H1 (cell line): ENCODE data around the gene KCNQ1OT1. TPM values are rescaled to one million over a fixed set of nuclear protein-coding genes. Genes with fewer than 3 reads are reported as not detected.

Experiments
- CTCF ChIA-PET: fragments of 300-600 bp; sonication (Branson Sonifier 250); formaldehyde crosslinking; loops from one replicate; lab custom pipeline; 2021; ENCODE audit not compliant: partially characterized antibody; lab: Charles Lee
- POLR2A ChIA-PET: fragments of 300-600 bp; sonication (Branson Sonifier 250); formaldehyde crosslinking; loops from one replicate; lab custom pipeline; 2021; ENCODE audit warnings: inconsistent platforms; ENCODE audit not compliant: partially characterized antibody; lab: Charles Lee
- DNase-seq, 2 experiments: peaks; one replicate each; pipeline versions ENCODE4 v3.0.0 to v3.0.0-alpha.2; 2010 to 2022; ENCODE audit warnings: low spot score in 2 of 2, low read depth in 1 of 2, mixed read lengths in 1 of 2
- FAIRE-seq: peaks from 2 replicates; lab custom pipeline; 2011; peaks lifted over from hg19 to GRCh38; lab: Jason Lieb, UNC
- H2AFZ ChIP-seq: 2 replicates; pipeline ENCODE4 v1.8.1; 2012; ENCODE audit warnings: low read length, inconsistent platforms
- H2AK5ac ChIP-seq: 2 replicates; pipeline ENCODE4 v1.6.1; 2013; ENCODE audit warnings: low read depth, low read length
- H2BK120ac ChIP-seq: replicated peaks from 2 replicates; pipeline ENCODE3; 2013; ENCODE audit warnings: low read depth, low read length, inconsistent platforms
- H2BK12ac ChIP-seq: 2 replicates; pipeline ENCODE4 v1.6.1; 2013; ENCODE audit warnings: low read depth, low read length
- H2BK15ac ChIP-seq: 2 replicates; pipeline ENCODE4 v1.6.1; 2013; ENCODE audit warnings: low read length
- H2BK20ac ChIP-seq: 2 replicates; pipeline ENCODE4 v1.6.1; 2013; ENCODE audit warnings: low read length
- H2BK5ac ChIP-seq: 2 replicates; pipeline ENCODE4 v1.6.1; 2013; ENCODE audit warnings: low read depth, low read length
- H3K14ac ChIP-seq: 2 replicates; pipeline ENCODE4 v1.6.1; 2013; ENCODE audit warnings: inconsistent platforms; ENCODE audit not compliant: insufficient read length
- H3K18ac ChIP-seq: 2 replicates; pipeline ENCODE4 v1.6.1; 2013; ENCODE audit warnings: low read length; ENCODE audit errors: extremely low read depth
- H3K23ac ChIP-seq: 2 replicates; pipeline ENCODE4 v1.6.1; 2013; ENCODE audit warnings: inconsistent platforms; ENCODE audit not compliant: insufficient read length
- H3K23me2 ChIP-seq: 2 replicates; pipeline ENCODE4 v1.6.1; 2013; ENCODE audit warnings: low read depth, low read length
- H3K27ac ChIP-seq: 2 replicates; pipeline ENCODE4 v1.6.1; 2011; ENCODE audit warnings: low read depth, low read length, inconsistent platforms
- H3K27me3 ChIP-seq, 4 experiments: replicated peaks in 1 of 4; 1 replicate in 1 of 4; 2 replicates in 3 of 4; pipeline versions ENCODE4 v1.6.1 to v1.8.1; 2011 to 2013; ENCODE audit warnings: low read length in 3 of 4, mild to moderate bottlenecking in 3 of 4, inconsistent platforms in 2 of 4, mixed read lengths in 2 of 4, moderate library complexity in 1 of 4; ENCODE audit not compliant: control insufficient read depth in 3 of 4, insufficient read depth in 3 of 4; ENCODE audit errors: extremely low read depth in 1 of 4
- H3K36me3 ChIP-seq, 4 experiments: 2 replicates each; pipeline versions ENCODE4 v1.6.1 to v1.8.1; 2011 to 2013; ENCODE audit warnings: mild to moderate bottlenecking in 4 of 4, low read length in 3 of 4, moderate library complexity in 2 of 4, control low read depth in 1 of 4, inconsistent platforms in 1 of 4; ENCODE audit not compliant: insufficient read depth in 4 of 4, control insufficient read depth in 2 of 4
- H3K4ac ChIP-seq: replicated peaks from 2 replicates; pipeline ENCODE3; 2013; ENCODE audit warnings: low read length, low read depth, mixed read lengths, inconsistent platforms; ENCODE audit not compliant: insufficient read length
- H3K4me1 ChIP-seq, 4 experiments: replicated peaks in 1 of 4; 1 replicate in 1 of 4; 2 replicates in 3 of 4; pipeline versions ENCODE4 v1.6.1 to v1.8.1; 2011 to 2013; ENCODE audit warnings: low read length in 3 of 4, inconsistent platforms in 2 of 4, mixed read lengths in 1 of 4; ENCODE audit not compliant: insufficient read depth in 4 of 4, control insufficient read depth in 3 of 4
- H3K4me2 ChIP-seq, 2 experiments: 2 replicates each; pipeline versions ENCODE4 v1.6.1 to v1.8.1; 2011 to 2013; ENCODE audit warnings: low read depth in 2 of 2, low read length in 2 of 2, control low read depth in 1 of 2, inconsistent platforms in 1 of 2, mild to moderate bottlenecking in 1 of 2; ENCODE audit not compliant: insufficient read depth in 1 of 2
- H3K4me3 ChIP-seq, 4 experiments: fragments of 200-600, 300-600 bp in 1 of 4; sonication (generic), shearing (Covaris generic), sonication (Bioruptor Twin) in 1 of 4; 2 replicates each; pipeline versions ENCODE4 v1.5.1 to v1.8.1; 2011 to 2016; ENCODE audit warnings: low read length in 4 of 4, low read depth in 3 of 4, control low read depth in 2 of 4, inconsistent platforms in 2 of 4, mild to moderate bottlenecking in 2 of 4, mixed read lengths in 1 of 4, moderate library complexity in 1 of 4; ENCODE audit not compliant: insufficient read depth in 2 of 4; ENCODE audit errors: extremely low read depth in 1 of 4
- H3K56ac ChIP-seq: replicated peaks from 2 replicates; pipeline ENCODE3; 2013; ENCODE audit warnings: low read depth, mild to moderate bottlenecking, mixed read lengths, low read length, inconsistent platforms; ENCODE audit not compliant: insufficient read length
- H3K79me1 ChIP-seq: 2 replicates; pipeline ENCODE4 v1.6.1; 2013; ENCODE audit warnings: low read depth, low read length, control low read depth
- H3K79me2 ChIP-seq, 2 experiments: 2 replicates each; pipeline versions ENCODE4 v1.6.1 to v1.8.1; 2012 to 2013; ENCODE audit warnings: low read length in 2 of 2, mild to moderate bottlenecking in 2 of 2, inconsistent platforms in 1 of 2; ENCODE audit not compliant: insufficient read depth in 2 of 2, control insufficient read depth in 1 of 2
- H3K9ac ChIP-seq, 4 experiments: replicated peaks in 1 of 4; 1 replicate in 1 of 4; 2 replicates in 3 of 4; pipeline versions ENCODE4 v1.6.1 to v1.8.1; 2011 to 2013; ENCODE audit warnings: low read depth in 3 of 4, low read length in 3 of 4, control low read depth in 2 of 4, mild to moderate bottlenecking in 2 of 4, moderate library complexity in 2 of 4, inconsistent platforms in 1 of 4; ENCODE audit errors: extremely low read depth in 1 of 4
- H3K9me3 ChIP-seq, 2 experiments: 2 replicates each; pipeline versions ENCODE4 v1.6.1 to v1.8.1; 2012 to 2013; ENCODE audit warnings: mild to moderate bottlenecking in 2 of 2, moderate library complexity in 2 of 2, control low read depth in 1 of 2, inconsistent platforms in 1 of 2, low read depth in 1 of 2, low read length in 1 of 2, mixed read lengths in 1 of 2; ENCODE audit not compliant: insufficient read depth in 2 of 2
- H4K20me1 ChIP-seq, 2 experiments: replicated peaks in 1 of 2; 2 replicates each; pipeline versions ENCODE3 to v1.8.1; 2011 to 2013; ENCODE audit warnings: inconsistent platforms in 2 of 2, low read length in 2 of 2, mild to moderate bottlenecking in 1 of 2; ENCODE audit not compliant: insufficient read depth in 2 of 2, control insufficient read depth in 1 of 2
- H4K5ac ChIP-seq: 2 replicates; pipeline ENCODE4 v1.6.1; 2013; ENCODE audit warnings: low read length, low read depth, mixed read lengths, inconsistent platforms; ENCODE audit not compliant: insufficient read length
- H4K8ac ChIP-seq: 2 replicates; pipeline ENCODE4 v1.8.0; 2013; ENCODE audit warnings: mild to moderate bottlenecking, moderate library complexity, low read length, inconsistent platforms; ENCODE audit not compliant: insufficient read depth; ENCODE audit errors: extremely low read depth
- H4K91ac ChIP-seq: replicated peaks from 2 replicates; pipeline ENCODE3; 2013; ENCODE audit warnings: low read length, mixed read lengths, inconsistent platforms; ENCODE audit not compliant: insufficient read length
- WGBS, 2 experiments: shearing (Covaris generic) in 1 of 2; methylation state at CpG; one replicate each; pipeline versions ENCODE4 v1.1.6 to v1.1.7; 2013 to 2015; ENCODE audit warnings: low lambda C conversion rate in 2 of 2, mixed read lengths in 2 of 2, inconsistent platforms in 1 of 2, low coverage in 1 of 2, missing lambda C conversion rate in 1 of 2; ENCODE audit not compliant: insufficient replicate concordance in 2 of 2, insufficient coverage in 1 of 2, insufficient read length in 1 of 2; ENCODE audit errors: extremely low coverage in 1 of 2, missing lambda C conversion rate in 1 of 2; 5-methylcytosine and 5-hydroxymethylcytosine counted together
- polyA plus RNA-seq, 7 experiments: library from polyadenylated mRNA; depleted of rRNA in 3 of 7; stranded (reverse) in 5 of 7; unstranded in 2 of 7; fragments of >200 nt in 5 of 7; fragments of 200-250 nt in 2 of 7; gene quantifications; 1 replicate in 5 of 7; 2 replicates in 1 of 7; 4 replicates in 1 of 7; pipeline versions ENCODE4 v1.2.1 to v1.2.3, GENCODE V29; 2011 to 2013; ENCODE audit warnings: missing spikeins in 2 of 7, mixed read lengths in 2 of 7
- total RNA-seq: library from RNA; stranded (reverse); fragmentation: NEBNext Ultra II Directional; extraction: Animal tissue kit (Norgen Biotek cat#: 25700); gene quantifications from 2 replicates; pipeline ENCODE4 v1.2.1, GENCODE V29; 2021

KCNQ1OT1 gene
- total and polyA plus RNA-seq, 2 of the 8 experiments (the other 6 are each of a cell fraction or from before 2014, with no cell fraction given): 0.21 to 1.2 TPM

- peaks cover 23 to 68% (median 49%) of the 10 kb centered on the region in 4 experiments for H3K27me3 ChIP-seq
- FAIRE-seq: no peak
Measured at GRCh38 chr11:2612884-2613571, 86.8 kb downstream of the KCNQ1OT1 start.

More at GRCh38 chr11:2612884-2613571, 86.8 kb downstream of the KCNQ1OT1 start:
- Histone ChIP-seq H2BK120ac (no peak overlapping the region), H4K8ac (no peak overlapping the region), H3K79me1 (no peaks in the 10 kb centered on the region), H2AFZ (no peak overlapping the region), H2BK15ac (no peak overlapping the region), H3K18ac (no peak overlapping the region), H3K36me3 (no peaks in the 10 kb centered on the region), H3K79me2 (no peaks in the 10 kb centered on the region), H3K23ac (no peak overlapping the region), H2BK20ac (no peak overlapping the region), H4K20me1 (no peaks in the 10 kb centered on the region), H2AK5ac (no peak overlapping the region), H3K23me2 (no peaks in the 10 kb centered on the region), H3K27ac (no peak overlapping the region), H4K5ac (no peak overlapping the region), H3K4me1 (no peaks in the 10 kb centered on the region), H2BK5ac (no peak overlapping the region), H3K9ac (no peak overlapping the region), H3K56ac (no peak overlapping the region), H3K4ac (no peak overlapping the region), H3K14ac (no peak overlapping the region), H2BK12ac (no peak overlapping the region), H3K9me3 (no peaks in the 10 kb centered on the region; a peak in 1 of 4 replicates), H3K4me3 (no peak overlapping the region), H3K4me2 (no peak overlapping the region), H4K91ac (no peak overlapping the region)
- no peak for DNase-seq
- ChIA-PET POLR2A (no interaction called here), CTCF (no interaction called here)
- 82% methylated on average over 4 of the region's 4 CpGs; no CpG with 5 or more reads in 1 of the 2 experiments for WGBS, 2 experiments
